HG03432 (cell line): ENCODE results near the gene IPO5.
A peak's percentile ranks its signal among the peaks of the same experiment; 100 is the strongest.
"Not testable (repeated sequence)": the region's sequence is repeated elsewhere in the genome, so short reads cannot be mapped to it uniquely, and the experiment has no call there.

Experiments used
- ATAC-seq: cut with Tn5 transposase; IDR thresholded peaks from one replicate; pipeline ENCODE4 v1.9.1; 2021; ENCODE audit warnings: mild to moderate bottlenecking, moderate library complexity; ENCODE audit not compliant: unreplicated experiment

Gene IPO5

DNA sequence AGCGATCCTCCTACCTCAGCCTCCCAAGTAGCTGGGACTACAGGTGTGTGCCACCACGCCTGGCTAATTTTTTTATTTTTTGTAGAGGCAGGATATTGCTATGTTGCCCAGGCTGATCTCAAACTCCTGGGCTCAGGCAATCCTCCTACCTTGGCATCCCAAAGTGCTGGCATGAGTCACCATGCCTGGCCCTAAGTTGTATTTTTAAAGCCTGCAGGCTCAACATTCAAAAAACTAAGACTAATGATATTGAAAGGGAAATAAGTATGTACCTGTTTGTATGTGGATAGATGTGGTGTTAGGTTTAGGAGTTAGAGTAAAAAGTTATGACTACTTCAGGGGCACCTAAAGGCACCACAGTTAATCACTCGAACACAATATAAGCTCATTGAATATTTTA is 5.4 kb upstream of the IPO5 start:
- no peak for ATAC-seq

DNA sequence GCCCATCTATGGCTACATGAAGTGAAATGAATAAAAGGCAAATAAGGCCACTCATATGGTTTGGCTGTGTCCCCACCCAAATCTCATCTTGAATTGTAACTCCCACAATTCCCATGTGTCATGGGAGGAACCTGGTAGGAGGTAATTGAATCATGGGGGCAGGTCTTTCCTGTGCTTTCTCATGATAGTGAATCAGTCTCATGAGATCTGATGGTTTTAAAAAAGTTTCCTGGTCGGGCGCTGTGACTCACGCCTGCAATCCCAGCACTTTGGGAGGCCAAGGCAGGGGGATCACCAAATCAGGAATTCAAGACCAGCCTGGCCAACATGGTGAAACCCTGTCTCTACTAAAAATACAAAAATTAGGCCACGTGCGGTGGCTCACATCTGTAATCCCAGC is 4.2 kb upstream of the IPO5 start:
- not testable (repeated sequence) for ATAC-seq

DNA sequence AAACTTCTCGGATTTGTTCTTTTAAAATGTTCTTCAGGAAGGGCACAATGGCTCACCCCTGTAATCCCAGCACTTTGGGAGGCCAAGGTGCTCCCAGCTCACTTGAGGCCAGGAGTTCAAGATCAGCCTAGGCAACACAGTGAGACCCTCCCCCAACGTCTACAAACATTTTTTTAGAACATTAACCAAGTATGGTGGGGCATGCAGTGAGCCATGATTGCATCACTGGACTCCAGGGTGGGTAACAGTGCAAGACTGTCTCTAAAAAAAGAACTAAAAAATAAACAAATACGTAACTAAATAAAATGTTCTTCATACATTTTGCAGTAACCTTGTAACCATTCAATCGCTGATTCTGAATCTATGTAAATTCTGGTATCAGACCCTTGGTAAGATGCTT is 2.1 kb upstream of the IPO5 start:
- no peak for ATAC-seq

DNA sequence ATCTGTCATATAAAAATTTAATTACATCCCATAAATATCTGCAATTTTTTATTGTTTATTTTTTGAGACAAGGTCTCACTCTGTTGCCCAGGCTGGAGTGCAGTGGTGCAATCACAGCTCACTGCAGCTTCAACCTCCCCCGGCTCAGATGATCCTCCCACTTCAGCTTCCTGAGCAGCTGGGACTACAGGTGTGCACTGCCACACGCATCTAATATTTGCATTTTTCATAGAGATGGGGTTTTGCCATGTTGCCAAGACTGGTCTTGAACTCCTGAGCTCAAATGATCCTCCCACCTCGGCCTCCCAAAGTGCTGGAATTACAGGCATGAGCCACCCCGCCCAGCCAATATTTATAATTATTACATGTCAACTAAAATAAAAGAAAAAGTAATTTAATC is 644 bp upstream of the IPO5 start:
- peak; percentile 68 for ATAC-seq

DNA sequence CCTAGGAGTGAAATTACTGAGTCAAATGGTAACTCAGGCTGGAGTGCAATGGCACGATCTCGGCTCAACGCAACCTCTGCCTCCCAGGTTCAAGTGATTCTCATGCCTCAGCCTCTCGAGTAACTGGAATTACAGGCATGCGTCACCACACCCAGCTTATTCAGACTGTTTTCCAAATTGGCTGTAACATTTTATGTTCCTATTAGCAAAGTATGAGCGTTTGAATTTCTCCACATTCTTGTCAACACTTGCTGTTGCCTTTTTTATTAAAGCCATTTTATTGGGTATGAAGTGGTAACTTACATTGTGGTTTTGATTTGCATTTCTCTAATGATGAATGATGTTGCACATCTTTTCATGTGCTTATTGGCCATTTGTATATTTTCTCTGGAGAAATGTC is 7.9 kb downstream of the IPO5 start:
- ATAC-seq, result no peak

DNA sequence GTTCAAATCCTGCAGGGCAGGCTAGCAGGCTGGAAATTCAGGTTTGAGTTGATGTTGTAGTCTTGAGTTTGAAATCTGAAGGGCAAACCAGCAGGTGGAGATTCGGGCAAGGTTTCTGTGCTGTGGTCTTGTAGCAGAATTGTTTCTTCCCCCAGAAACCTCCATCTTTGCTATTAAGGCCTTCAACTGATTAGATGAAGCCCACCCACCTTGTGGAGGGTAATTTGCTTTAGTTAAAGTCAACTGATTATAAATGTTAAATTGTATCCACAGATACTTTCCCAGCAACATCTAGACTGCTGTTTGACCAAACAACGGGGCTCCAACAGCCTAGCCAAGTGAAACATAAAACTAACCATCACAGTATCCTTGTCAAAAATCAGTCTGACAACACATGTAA is 9.4 kb downstream of the IPO5 start:
- ATAC-seq, result no peak

DNA sequence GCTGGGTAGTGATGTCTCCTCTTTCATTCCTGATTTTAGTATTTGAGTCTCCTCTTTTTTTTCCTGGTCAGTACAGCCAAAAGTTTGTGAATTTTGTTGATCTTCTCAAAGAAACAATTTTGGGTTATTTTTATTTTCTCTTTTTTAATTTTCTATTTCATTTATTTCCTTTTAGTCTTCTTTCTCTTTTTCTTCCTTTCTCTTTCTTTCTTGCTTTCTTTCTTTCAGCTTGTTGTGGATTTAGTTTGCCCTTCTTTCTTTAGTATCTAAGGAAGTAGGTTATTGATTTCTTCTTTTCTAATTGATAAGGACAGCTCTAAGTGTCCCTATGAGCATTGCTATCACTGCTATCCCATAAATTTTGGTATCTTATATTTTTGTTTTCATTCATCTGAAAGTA is 13.8 kb downstream of the IPO5 start:
- no peak for ATAC-seq

- no peak for ATAC-seq
Measured at GRCh38 chr13:97967948-97968347, 14.5 kb downstream of the IPO5 start.

DNA sequence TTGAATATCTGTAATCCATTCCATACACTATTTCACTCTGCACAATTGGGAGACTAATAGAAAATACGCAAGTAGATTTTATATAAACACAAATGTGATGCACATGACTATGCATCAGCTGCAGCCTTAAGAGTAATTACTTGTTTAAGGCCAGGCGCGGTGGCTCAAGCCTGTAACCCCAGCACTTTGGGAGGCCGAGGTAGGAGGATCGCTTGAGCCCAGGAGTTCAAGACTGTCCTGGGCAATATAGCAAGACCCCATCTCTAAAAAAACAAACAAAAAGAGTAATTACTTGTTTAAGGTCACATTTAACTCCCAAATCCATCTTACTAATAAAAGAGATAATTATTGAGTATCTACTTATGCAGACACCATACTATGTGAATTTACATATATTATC is 18.0 kb downstream of the IPO5 start:
- no peak for ATAC-seq

DNA sequence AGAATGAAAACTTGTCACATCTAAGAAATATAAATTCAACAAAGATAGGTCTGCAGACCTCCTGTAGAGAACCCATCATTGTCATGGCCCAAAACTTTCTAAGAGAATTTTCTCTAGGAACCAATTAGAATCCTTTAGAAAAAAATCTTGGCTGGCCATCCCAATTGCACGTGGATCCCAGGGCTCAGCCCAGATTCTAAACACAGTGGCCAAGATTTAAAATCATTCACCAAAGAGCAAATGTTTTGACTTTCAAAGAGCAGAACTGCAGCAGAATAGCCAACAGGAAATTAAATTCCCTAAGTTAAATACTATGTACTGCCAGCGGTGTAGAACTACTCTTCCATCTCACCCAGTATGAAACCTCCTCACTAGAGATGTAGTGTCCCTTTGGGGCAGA is 21.3 kb downstream of the IPO5 start:
- ATAC-seq, result no peak

DNA sequence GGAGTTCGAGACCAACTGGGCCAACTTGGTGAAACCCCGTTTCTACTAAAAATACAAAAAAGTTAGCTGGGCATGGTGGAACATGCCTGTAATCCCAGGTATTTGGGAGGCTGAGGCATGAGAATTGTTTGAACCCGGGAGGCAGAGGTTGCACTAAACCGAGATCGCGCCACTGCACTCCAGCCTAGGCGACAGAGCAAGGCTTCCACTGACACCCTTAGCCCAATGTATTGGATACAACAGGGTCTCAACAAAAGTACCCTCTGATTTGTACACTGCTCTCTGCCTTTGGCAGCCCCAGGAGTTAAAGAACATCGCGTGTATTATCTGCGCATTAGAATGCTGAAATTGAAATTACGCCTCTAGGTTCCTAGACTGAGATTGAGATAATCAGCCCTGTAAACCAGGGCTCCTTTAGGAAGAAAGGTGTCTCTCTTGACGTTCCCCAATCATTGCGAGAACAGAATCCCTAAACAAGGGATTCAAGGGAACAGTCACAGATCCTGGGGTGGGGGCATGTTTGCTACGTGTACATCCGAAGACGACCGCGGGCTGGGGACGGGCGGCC is 21.9 kb downstream of the IPO5 start:
- no peak for ATAC-seq

GRCh38 chr13:97975848-97976609 is 22.6 kb downstream of the IPO5 start:
- ATAC-seq, result peak; percentile 92

DNA sequence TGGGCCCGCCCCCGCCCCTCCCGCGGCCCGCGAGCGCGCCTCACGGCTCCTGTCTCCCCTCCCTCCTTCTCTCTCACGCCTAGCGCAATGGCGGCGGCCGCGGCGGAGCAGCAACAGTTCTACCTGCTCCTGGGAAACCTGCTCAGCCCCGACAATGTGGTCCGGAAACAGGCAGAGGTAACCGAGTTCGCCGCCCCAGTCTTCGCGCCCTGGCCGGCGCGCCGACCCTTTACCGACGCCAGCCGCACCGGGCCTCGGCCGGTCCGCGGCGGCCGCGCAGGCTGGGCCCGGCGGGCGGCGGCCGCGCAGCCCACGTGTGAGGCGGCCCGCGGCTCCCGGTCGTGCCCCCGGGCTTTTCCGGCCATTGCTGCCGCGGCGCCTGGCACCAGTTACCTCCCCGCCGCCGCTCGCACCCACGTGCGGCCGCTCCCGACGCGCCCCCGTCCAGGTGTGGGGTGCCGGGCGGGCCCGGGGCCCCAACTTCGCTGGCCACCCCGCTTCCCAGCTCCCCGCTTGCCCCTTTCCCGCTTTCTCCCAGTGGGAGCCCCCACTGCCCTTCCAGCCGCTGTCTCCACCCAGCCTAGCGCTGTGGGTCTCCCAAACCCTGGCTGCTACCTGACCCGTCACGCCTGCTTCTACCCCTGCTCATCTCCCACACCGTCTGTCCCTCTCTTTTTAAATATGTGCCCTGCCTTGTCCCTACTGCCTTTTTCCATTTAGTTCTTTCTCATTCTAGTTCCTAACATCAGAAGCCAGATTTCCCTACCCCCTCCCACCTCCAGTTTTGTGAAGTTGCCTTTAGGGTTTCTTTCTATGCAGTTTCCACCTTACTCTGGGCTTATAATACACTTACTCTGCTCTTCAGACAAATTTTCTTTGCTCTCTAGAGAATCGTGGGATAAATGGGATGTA is 23.4 kb downstream of the IPO5 start:
- peak; percentile 35 for ATAC-seq

DNA sequence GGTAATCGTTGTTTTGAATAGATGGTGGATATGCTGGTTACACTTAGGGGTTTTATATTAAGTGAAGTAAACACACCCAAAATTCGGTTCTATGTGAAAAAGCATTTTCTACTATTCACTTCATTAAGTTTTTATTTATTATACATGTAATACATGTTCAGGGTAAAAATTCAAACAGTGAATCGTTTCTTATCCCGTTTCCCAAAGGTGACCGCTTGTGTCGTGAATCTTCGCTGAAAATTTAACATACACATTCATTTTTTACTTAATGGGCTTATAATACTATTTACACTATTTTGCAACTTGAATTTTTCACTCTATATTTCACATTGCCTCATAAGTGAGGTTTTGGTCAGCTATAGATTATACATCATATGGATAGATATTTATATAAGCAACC is 24.5 kb downstream of the IPO5 start:
- ATAC-seq, result no peak

DNA sequence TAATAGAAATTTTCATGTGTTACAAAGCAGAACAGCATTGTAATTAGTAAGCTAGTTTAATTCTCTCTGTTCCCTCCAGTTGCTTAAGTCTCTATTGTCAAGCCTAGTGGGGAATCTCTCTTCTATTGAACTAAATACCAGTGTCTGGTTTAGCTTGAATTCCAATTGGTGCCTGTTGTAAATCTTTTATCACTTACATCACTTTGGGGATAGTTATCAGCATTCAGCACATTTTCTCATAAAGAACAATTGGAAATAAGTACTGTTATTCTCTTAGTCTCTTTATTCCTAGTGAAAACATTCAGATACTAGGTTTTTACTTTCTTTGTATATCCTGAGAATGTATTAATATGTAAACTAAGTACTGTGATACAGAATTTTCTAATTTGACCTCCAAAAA is 25.2 kb downstream of the IPO5 start:
- ATAC-seq, result no peak

GRCh38 chr13:97979051-97979450 is 25.6 kb downstream of the IPO5 start:
- no peak for ATAC-seq

- ATAC-seq, result no peak
Measured at GRCh38 chr13:97979556-97979955, 26.1 kb downstream of the IPO5 start.

DNA sequence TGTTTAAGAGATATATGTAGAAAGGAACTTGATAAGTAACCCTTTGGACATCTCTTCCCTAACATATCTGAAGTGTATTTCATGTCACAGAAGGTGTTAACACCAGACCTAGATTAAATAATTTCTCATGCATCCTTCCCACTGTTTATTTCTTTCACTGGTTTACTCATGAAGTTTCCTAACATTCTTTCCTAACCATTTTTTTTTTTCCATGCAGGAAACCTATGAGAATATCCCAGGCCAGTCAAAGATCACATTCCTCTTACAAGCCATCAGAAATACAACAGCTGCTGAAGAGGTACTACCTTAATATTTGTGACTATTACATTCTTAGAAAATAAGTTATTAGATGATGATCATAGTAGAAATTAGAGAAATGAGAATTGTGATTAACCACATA is 28.8 kb downstream of the IPO5 start:
- no peak for ATAC-seq

GRCh38 chr13:97986835-97987234 is 33.4 kb downstream of the IPO5 start:
- peak; percentile 82 for ATAC-seq

GRCh38 chr13:97999653-98000052 is 46.2 kb downstream of the IPO5 start:
- ATAC-seq, result no peak

DNA sequence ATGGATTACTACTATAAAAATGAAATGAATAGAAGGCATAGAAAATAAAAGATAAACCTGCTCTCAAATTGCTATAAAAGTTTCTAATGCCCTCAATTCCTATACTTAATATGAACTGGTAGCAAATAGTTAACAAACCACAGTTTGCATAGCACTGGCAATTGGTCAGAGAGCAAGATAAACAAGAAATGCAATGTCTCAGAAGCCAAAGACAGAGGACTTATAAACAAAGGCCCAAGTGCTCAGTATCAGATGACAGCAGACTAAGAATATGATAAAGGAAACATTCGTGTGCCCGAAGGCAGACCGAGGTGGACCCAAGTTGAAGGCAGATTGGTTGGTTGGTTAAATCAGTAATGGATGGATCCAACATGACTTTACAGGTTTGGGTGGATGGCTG is 50.6 kb downstream of the IPO5 start:
- ATAC-seq, result no peak

DNA sequence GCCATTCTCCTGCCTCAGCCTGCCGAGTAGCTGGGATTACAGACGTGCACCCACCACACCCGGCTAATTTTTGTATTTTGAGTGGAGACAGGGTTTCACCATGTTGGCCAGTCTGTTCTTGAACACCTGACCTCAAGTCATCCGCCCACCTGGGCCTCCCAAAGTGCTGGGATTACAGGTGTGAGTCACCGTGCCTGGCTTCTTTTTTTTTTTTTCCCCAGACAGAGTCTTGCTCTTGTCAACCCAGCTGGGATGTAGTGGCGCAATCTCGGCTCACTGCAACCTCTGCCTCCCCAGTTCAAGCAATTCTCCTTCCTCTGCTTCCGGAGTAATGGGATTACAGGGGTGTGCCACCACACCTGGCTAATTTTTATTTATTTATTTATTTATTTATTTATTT is 51.5 kb downstream of the IPO5 start:
- ATAC-seq, result not testable (repeated sequence)
